ENCODE results near the gene DHRS4. TPM values are rescaled to one million over a fixed set of nuclear protein-coding genes. Genes with fewer than 3 reads are reported as not detected.

The DHRS4 gene
- total and polyA plus RNA-seq, 2 of the 13 experiments (the other 11 are each of a cell fraction or from before 2014, with no cell fraction given) = 23.9 to 45.1 TPM

GRCh38 chr14:23929822-23930294, 23.7 kb upstream of the DHRS4 start:
- Histone ChIP-seq H3K27me3 (ENCODE audit: control insufficient read depth in 1 of 2, insufficient read depth in 2 of 2, low read length in 2 of 2) (no peaks in the 10 kb centered on the region), H4K20me1 (ENCODE audit: insufficient read depth, low read length) (no peaks in the 10 kb centered on the region), H3K9me3 (ENCODE audit: low read length) (no peaks in the 10 kb centered on the region), H3K36me3 (replicated peaks in 1 of 2; ENCODE audit: control insufficient read depth in 1 of 2, insufficient read depth in 2 of 2, low read length in 2 of 2) (no peaks in the 10 kb centered on the region), H3K27ac (ENCODE audit: extremely low read length, insufficient read depth, low read length) (no peak overlapping the region), H3K4me2 (ENCODE audit: low read depth, low read length) (no peak overlapping the region), H3K4me1 (ENCODE audit: insufficient read depth, low read length) (peaks cover 11% of the 10 kb centered on the region), H3K4me3 (replicated peaks in 1 of 3; ENCODE audit: insufficient read depth in 1 of 3, low read depth in 2 of 3, low read length in 3 of 3) (no peak overlapping the region), H2AFZ (ENCODE audit: low read length) (no peak overlapping the region), H3K9ac (ENCODE audit: insufficient read depth, low read depth, low read length) (no peak overlapping the region), H3K79me2 (ENCODE audit: insufficient read depth, low read length) (no peaks in the 10 kb centered on the region)
- FAIRE-seq (peak; percentile 83), DNase-seq (ENCODE audit: low spot score) (peak; percentile 87), ATAC-seq (peak; percentile 94)
- BruUV-seq (replicated peaks) = no TSS peak
- WGBS (ENCODE audit: low lambda C conversion rate) = 4% methylated on average over 3 of the region's 3 CpGs
- in situ Hi-C loops (cut with HindIII; ENCODE audit: extremely low pct_ligation_motif_present, low pct_unique_long_range_greater_than_20kb) (no loop called here), intact Hi-C loops (cut with micrococcal nuclease; ENCODE audit: unreplicated experiment) (loop anchor here (1.0 kb wide), 4 partner anchors 23 to 341 kb away; partner anchors contain the start of gene DHRS4)
- CTCF ChIA-PET (ENCODE audit: low intra/inter-chr PET ratio, low total read pairs) = interaction anchor here (0.8 to 3.0 kb wide), 9 partner anchors 19 to 341 kb away, joined by 4 to 46 read pairs (median 17); partner anchors contain the start of gene DHRS4
- POLR2A ChIA-PET = interaction anchor here (1.0 to 1.2 kb wide), 2 partner anchors 298 to 341 kb away, joined by 3 to 4 read pairs; no protein-coding TSS in a partner anchor
- TF ChIP-seq ZNF557 (CRISPR knock-in tag; IDR thresholded peaks at IDR 0.05) (0 out of 2 replicates have a peak, but pooled peaks have one; percentile 29), TEAD3 (CRISPR knock-in tag; optimal IDR thresholded peaks at IDR 0.05; ENCODE audit: borderline replicate concordance) (peak; percentile 76), XRCC5 (optimal IDR thresholded peaks at IDR 0.05; ENCODE audit: low read length) (peak; percentile 93), NR2F6 (IDR thresholded peaks at IDR 0.05) (0 out of 2 replicates have a peak, but pooled peaks have one; percentile 24), NR2F6 (CRISPR knock-in tag; IDR thresholded peaks at IDR 0.05) (peak; percentile 68), ERF (CRISPR knock-in tag; IDR thresholded peaks at IDR 0.05) (peak; percentile 77), ZNF510 (CRISPR knock-in tag; IDR thresholded peaks at IDR 0.05; ENCODE audit: low read depth) (no peak), ZNF619 (CRISPR knock-in tag; IDR thresholded peaks at IDR 0.05) (0 out of 2 replicates have a peak, but pooled peaks have one; percentile 60), NR2C2 (CRISPR knock-in tag; IDR thresholded peaks at IDR 0.05; ENCODE audit: borderline replicate concordance) (no peak), CBX5 (CRISPR knock-in tag; IDR thresholded peaks at IDR 0.05; ENCODE audit: borderline replicate concordance) (peak; percentile 84; the same call in 1 of the 2 replicates), RFXAP (CRISPR knock-in tag; IDR thresholded peaks at IDR 0.05; ENCODE audit: borderline replicate concordance) (0 out of 2 replicates have a peak, but pooled peaks have one; percentile 57), MED8 (CRISPR knock-in tag; IDR thresholded peaks at IDR 0.05; ENCODE audit: insufficient replicate concordance) (no peak)
- TF ChIP-seq, protein P1, sequence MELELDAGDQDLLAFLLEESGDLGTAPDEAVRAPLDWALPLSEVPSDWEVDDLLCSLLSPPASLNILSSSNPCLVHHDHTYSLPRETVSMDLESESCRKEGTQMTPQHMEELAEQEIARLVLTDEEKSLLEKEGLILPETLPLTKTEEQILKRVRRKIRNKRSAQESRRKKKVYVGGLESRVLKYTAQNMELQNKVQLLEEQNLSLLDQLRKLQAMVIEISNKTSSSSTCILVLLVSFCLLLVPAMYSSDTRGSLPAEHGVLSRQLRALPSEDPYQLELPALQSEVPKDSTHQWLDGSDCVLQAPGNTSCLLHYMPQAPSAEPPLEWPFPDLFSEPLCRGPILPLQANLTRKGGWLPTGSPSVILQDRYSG (CRISPR knock-in tag; IDR thresholded peaks at IDR 0.05) = no peak
- TF ChIP-seq, protein P2, sequence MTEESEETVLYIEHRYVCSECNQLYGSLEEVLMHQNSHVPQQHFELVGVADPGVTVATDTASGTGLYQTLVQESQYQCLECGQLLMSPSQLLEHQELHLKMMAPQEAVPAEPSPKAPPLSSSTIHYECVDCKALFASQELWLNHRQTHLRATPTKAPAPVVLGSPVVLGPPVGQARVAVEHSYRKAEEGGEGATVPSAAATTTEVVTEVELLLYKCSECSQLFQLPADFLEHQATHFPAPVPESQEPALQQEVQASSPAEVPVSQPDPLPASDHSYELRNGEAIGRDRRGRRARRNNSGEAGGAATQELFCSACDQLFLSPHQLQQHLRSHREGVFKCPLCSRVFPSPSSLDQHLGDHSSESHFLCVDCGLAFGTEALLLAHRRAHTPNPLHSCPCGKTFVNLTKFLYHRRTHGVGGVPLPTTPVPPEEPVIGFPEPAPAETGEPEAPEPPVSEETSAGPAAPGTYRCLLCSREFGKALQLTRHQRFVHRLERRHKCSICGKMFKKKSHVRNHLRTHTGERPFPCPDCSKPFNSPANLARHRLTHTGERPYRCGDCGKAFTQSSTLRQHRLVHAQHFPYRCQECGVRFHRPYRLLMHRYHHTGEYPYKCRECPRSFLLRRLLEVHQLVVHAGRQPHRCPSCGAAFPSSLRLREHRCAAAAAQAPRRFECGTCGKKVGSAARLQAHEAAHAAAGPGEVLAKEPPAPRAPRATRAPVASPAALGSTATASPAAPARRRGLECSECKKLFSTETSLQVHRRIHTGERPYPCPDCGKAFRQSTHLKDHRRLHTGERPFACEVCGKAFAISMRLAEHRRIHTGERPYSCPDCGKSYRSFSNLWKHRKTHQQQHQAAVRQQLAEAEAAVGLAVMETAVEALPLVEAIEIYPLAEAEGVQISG (CRISPR knock-in tag; IDR thresholded peaks at IDR 0.05) = peak; percentile 70; the same call in 1 of the 2 replicates
- TF ChIP-seq, protein P3, sequence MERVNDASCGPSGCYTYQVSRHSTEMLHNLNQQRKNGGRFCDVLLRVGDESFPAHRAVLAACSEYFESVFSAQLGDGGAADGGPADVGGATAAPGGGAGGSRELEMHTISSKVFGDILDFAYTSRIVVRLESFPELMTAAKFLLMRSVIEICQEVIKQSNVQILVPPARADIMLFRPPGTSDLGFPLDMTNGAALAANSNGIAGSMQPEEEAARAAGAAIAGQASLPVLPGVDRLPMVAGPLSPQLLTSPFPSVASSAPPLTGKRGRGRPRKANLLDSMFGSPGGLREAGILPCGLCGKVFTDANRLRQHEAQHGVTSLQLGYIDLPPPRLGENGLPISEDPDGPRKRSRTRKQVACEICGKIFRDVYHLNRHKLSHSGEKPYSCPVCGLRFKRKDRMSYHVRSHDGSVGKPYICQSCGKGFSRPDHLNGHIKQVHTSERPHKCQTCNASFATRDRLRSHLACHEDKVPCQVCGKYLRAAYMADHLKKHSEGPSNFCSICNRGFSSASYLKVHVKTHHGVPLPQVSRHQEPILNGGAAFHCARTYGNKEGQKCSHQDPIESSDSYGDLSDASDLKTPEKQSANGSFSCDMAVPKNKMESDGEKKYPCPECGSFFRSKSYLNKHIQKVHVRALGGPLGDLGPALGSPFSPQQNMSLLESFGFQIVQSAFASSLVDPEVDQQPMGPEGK (CRISPR knock-in tag; IDR thresholded peaks at IDR 0.05) = peak; percentile 32; the same call in 1 of the 2 replicates
- TF ChIP-seq, protein P4, sequence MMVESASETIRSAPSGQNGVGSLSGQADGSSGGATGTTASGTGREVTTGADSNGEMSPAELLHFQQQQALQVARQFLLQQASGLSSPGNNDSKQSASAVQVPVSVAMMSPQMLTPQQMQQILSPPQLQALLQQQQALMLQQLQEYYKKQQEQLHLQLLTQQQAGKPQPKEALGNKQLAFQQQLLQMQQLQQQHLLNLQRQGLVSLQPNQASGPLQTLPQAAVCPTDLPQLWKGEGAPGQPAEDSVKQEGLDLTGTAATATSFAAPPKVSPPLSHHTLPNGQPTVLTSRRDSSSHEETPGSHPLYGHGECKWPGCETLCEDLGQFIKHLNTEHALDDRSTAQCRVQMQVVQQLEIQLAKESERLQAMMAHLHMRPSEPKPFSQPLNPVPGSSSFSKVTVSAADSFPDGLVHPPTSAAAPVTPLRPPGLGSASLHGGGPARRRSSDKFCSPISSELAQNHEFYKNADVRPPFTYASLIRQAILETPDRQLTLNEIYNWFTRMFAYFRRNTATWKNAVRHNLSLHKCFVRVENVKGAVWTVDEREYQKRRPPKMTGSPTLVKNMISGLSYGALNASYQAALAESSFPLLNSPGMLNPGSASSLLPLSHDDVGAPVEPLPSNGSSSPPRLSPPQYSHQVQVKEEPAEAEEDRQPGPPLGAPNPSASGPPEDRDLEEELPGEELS (CRISPR knock-in tag; IDR thresholded peaks at IDR 0.05) = 0 out of 2 replicates have a peak, but pooled peaks have one; percentile 41
